SU-DHL-6 (cell line): Measurements from ENCODE around the gene NKX1-2.

Experiments
- EZH2phosphoT487 ChIP-seq: fragments of 200-600 bp; sonication (generic), shearing (Covaris generic); conservative IDR thresholded peaks from 2 replicates; pipeline ENCODE4 v1.6.1; 2018; ENCODE audit warnings: mild to moderate bottlenecking, antibody characterized with exemption, low read length, moderate library complexity, mixed read lengths
- TF ChIP-seq, protein P1 (sequence below): fragments of 200-600 bp; sonication (generic); IDR thresholded peaks from one replicate; pipeline ENCODE4 v1.5.1; 2017; ENCODE audit warnings: antibody characterized with exemption, mild to moderate bottlenecking, low read length, moderate library complexity; ENCODE audit not compliant: insufficient read depth, poor library complexity, severe bottlenecking

DNA sequence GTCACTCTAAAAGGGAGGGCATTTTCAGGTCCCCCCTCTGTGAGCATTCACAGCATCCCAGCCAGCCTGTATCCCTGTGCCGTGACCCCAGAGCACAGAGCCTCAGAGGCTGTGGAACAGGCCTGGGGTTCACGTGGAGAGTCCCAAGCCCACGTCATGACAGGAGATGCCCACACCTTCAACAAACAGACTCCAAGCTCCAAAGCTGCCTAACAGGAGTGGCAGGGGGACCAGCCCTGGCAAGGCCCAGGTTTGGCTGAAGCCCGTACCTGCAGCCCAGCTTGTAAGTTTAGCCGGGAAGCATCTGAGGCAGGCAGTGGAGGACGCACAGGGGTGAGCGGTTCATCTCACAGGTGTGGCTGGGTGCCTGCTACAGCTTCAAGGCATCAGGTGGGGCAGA lies 45.3 kb upstream of the NKX1-2 start:
- TF ChIP-seq, protein P1, sequence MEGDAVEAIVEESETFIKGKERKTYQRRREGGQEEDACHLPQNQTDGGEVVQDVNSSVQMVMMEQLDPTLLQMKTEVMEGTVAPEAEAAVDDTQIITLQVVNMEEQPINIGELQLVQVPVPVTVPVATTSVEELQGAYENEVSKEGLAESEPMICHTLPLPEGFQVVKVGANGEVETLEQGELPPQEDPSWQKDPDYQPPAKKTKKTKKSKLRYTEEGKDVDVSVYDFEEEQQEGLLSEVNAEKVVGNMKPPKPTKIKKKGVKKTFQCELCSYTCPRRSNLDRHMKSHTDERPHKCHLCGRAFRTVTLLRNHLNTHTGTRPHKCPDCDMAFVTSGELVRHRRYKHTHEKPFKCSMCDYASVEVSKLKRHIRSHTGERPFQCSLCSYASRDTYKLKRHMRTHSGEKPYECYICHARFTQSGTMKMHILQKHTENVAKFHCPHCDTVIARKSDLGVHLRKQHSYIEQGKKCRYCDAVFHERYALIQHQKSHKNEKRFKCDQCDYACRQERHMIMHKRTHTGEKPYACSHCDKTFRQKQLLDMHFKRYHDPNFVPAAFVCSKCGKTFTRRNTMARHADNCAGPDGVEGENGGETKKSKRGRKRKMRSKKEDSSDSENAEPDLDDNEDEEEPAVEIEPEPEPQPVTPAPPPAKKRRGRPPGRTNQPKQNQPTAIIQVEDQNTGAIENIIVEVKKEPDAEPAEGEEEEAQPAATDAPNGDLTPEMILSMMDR = no peak
- no peak for TF ChIP-seq EZH2phosphoT487
